ENCODE data around the gene PRKACG.
A peak's percentile ranks its signal among the peaks of the same experiment; 100 is the strongest.
"Not testable (repeated sequence)": the region's sequence is repeated elsewhere in the genome, so short reads cannot be mapped to it uniquely, and the experiment has no call there.

The PRKACG gene

GRCh38 chr9:69014013-69014412 lies at the start of gene PRKACG:
PRKACG (minus strand) TSS chr9:69014113; CDS start chr9:69014092, 21 bp downstream.
- DNase-seq (ENCODE audit: low spot score), result no peak

- no peak for DNase-seq (ENCODE audit: low spot score)
These were observed 48.3 kb upstream of the PRKACG start for GRCh38 chr9:69062195-69062594.

DNA sequence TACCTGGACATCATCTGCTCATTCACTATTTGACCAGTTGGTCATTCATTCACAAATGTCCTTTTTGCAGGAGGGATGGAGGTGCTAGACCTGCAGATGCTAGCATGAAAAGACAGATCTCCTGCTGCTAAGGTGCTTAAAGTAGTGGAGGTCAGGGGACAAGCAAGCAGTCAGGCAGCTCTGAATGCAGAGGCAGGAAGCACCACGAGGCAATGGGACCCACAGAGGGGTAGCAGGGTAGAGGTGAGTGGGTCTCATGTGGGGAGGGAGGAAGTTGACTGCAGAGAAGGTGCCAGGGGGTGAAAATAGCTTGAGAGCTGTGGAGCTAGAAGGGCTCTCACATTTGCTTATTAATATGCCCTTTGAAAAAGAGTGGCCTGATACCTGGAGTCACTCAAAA lies 46.9 kb upstream of the PRKACG start:
- no peak for DNase-seq (ENCODE audit: low spot score)

DNA sequence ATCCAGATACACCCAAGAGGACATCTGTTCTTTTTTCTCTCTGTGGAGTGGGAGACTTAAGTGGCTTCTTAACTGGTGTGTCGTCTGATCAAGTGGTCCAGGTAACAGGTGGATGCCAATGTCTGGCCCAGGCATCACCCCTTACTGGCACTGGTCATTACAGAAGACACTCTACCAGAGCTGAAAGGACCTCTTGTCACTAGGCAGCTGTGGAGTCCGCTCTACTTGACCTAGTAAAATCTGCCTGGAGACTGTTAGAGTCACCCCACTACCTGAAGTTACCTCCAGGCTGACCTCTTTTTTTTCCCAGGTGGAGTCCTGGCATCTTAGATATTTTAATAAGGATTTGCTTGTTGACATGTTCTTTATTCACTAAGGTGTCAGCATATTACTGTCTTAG lies 44.2 kb upstream of the PRKACG start:
- DNase-seq (ENCODE audit: low spot score), result no peak

GRCh38 chr9:69056191-69056815 lies 42.4 kb upstream of the PRKACG start:
- no peak for DNase-seq (ENCODE audit: low spot score)

DNA sequence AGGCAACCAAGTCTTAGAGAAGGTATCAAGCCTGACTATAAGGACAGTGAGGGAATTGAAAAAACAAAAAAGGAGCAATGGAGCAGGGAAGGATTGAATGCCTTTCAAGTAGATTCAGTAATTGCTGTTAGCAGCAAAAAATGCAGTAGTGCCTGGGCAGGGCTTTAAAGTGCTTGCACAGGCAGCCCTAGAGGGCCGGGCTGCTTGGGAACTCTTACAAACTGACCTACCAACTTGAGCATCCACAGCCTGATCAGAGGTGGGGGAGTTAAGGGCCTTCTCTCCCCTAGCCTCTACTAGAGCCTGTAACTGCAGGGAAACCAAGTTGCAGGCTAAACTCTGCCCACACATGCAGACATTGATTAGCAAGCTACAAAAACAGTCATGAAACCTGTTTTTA lies 41.1 kb upstream of the PRKACG start:
- no peak for DNase-seq (ENCODE audit: low spot score)

- not testable (repeated sequence) for DNase-seq (ENCODE audit: low spot score)
These were observed 37.0 kb upstream of the PRKACG start for GRCh38 chr9:69050936-69051335.

DNA sequence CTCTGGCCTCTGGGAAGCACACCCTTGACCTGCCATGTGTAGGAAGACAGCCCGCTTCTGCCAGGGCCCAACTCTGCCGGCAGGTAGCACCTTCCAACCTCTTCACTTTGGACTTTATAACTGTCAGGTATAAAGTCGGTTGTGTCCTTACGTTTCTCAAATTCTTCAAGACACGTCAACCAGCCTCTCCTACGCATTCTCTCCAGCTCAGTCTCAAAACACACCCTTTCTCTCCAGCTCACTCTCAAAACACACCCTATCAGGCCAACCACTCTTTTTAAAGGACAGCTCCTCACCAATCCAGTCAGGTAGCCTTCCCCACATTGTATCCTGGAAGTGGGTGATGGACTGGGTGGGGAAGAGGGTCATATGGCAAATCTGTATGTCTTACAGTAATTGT lies 35.2 kb upstream of the PRKACG start:
- no peak for DNase-seq (ENCODE audit: low spot score)

DNA sequence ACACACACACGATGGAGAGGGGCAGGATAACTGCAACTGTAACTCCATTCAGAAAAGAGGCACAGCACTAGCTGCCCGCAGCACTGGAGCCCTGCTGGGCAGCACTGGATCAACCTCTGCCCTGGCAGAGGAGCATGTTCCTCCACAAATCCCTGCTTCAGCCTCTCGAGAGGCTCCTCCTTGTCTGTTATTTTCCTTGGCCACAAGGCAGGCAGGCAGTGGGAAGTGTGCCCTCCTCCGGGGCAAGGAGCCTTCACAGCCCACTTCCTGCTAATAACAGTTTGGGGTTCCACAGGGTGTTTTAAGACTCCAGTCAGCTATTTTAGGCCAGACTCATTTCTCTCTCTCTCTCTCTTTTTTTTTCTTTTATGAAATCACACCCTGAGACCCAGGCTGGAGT lies 33.5 kb upstream of the PRKACG start:
- no peak for DNase-seq (ENCODE audit: low spot score)

DNA sequence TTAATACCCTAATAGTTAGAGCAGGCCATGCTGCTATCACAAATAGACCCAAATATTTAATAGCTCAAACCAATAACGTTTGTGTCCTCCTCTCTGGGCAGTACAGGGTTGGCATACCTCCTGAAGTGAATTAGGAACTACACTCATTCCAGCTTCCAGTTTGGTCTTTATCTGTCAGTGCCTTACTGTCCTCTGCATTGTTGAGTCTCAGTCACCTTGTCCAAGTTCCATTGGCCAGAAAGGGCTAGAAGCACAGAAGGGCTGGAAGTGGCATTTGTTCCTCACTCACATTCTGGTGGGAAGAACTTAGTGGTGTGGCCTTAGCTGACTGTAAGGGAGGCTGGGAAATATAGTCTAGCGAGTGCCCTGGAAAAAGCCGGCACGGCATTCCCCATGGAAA lies 32.8 kb upstream of the PRKACG start:
- no peak for DNase-seq (ENCODE audit: low spot score)

- DNase-seq (ENCODE audit: low spot score), result no peak
These were observed 31.9 kb upstream of the PRKACG start for GRCh38 chr9:69045821-69046220.

- DNase-seq (ENCODE audit: low spot score), result no peak
These were observed 30.6 kb upstream of the PRKACG start for GRCh38 chr9:69044240-69045219.

DNA sequence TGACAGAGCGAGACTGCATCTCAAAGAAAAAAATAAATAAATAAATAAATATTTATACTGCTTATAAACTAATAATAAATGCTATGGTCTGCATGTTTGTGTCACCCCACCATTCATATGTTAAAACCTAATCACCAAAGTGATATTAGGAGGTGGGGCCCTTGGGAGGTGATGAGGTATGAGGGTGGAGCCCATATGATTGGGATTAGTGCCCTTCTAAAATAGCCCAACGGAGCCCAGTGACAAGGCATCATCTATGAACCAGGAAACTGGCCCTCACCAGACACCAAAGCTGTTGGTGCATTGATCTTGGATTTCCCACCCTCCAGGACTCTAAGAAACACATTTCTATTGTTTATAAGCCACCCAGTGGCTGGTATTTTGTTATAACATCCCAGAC lies 26.7 kb upstream of the PRKACG start:
- no peak for DNase-seq (ENCODE audit: low spot score)

GRCh38 chr9:69036799-69037198 lies 22.9 kb upstream of the PRKACG start:
- DNase-seq (ENCODE audit: low spot score), result no peak

- no peak for DNase-seq (ENCODE audit: low spot score)
These were observed 22.4 kb upstream of the PRKACG start for GRCh38 chr9:69036309-69036708.

DNA sequence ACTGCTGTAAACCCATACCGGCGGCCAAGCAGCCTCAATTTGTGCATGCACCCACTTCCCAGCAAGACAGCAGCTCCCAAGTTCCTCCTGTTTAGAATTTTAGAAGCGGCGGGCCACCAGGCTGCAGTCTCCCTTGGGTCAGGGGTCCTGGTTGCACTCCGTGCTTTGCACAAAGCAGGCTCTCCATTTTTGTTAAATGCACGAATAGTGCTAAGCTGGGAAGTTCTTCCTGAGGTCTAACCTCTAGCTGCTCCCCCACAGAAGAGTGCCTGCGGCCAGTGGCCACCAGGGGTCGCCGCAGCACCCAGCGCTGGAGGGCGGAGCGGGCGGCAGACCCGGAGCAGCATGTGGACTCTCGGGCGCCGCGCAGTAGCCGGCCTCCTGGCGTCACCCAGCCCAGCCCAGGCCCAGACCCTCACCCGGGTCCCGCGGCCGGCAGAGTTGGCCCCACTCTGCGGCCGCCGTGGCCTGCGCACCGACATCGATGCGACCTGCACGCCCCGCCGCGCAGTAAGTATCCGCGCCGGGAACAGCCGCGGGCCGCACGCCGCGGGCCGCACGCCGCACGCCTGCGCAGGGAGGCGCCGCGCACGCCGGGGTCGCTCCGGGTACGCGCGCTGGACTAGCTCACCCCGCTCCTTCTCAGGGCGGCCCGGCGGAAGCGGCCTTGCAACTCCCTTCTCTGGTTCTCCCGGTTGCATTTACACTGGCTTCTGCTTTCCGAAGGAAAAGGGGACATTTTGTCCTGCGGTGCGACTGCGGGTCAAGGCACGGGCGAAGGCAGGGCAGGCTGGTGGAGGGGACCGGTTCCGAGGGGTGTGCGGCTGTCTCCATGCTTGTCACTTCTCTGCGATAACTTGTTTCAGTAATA lies 21.8 kb upstream of the PRKACG start, which contains the start of gene FXN:
Gene FXN (plus strand): TSS at position 315 of the 871 bp plus-strand sequence. CDS start 31 bp downstream, at position 346.
- peak; percentile 77 for DNase-seq (ENCODE audit: low spot score)

DNA sequence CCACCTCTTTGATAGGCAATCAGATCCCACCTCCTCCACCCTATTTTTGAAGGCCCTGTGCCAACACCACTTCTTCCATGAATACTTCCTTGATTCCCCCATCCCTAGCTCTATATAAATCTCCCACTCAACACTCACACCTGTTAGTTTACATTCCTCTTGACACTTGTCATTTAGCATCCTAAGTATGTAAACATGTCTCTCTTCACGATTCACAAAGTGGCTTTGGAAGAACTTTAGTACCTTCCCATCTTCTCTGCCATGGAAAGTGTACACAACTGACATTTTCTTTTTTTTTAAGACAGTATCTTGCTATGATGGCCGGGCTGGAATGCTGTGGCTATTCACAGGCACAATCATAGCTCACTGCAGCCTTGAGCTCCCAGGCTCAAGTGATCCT lies 20.2 kb upstream of the PRKACG start:
- no peak for DNase-seq (ENCODE audit: low spot score)

- no peak for DNase-seq (ENCODE audit: low spot score)
These were observed 17.1 kb upstream of the PRKACG start for GRCh38 chr9:69030851-69031645.

DNA sequence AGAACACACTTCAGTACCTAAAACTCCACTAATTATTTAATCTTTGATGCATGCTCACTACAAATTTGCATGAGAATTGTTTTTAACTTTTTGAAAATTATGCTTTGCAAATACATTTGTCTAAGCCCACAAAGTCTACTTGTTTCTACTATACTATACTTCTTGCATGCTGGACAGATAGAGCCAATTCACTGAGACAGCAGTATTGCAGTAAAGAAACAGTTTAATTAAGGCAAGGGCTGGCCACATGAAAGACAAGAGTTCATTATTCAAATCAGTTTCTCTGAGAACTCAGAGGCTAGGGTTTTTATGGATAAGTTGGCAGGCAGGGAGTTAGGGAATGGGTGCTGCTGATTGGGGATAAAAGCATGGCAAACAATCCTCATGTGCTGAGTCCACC lies 15.6 kb upstream of the PRKACG start:
- no peak for DNase-seq (ENCODE audit: low spot score)

DNA sequence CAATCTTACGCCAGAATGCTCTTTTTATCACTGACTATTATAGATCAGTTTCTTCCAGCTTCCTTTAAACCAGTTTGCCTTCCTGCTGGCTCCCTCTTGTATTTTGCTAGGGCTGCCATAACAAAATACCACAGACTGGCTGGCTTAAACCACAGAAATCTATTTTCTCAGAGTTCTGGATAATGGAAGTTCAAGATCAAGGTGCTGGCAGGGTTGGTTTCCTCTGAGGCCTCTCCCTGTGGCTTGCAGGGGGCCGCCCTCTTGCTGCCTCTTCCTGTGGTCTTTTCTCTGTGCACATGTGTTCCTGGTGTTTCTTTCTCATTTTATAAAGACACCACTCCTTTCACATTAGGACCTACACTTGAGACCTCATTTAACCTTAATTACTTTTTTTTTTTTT lies 14.8 kb upstream of the PRKACG start:
- no peak for DNase-seq (ENCODE audit: low spot score)

DNA sequence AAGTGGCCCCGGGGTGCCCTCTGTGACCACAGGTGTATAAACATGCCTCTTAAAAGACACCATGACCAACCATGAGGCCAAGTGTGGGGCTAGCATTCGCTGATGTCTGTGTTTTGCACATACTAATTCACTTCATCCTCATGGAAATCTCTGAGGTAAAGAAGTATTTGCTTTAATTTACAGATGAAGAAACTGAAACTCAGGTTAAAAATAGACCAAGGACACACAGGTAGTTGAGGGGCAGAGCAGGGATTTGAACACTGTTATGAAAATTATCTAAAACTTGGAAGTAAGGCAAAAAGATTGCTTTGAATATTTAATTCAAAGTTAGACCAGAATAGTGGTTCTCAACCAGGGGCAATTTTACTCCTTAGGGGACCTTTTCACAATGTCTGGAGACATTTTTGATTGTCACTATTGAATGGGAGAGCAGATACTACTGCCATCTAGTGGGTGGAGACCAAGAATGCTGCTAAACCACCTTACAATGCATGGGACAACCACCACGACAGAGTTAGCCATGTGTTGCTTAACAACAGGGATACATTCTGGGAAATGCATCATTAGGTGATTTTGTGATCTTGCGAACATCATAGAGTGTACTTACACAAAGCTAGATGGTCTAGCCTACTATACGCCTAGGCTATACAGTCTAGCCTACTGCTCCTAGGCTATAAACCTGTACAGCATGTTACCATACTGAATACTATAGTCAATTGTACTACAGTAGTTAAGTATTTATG lies 13.6 kb upstream of the PRKACG start:
- no peak for DNase-seq (ENCODE audit: low spot score)

All from putamen (tissue), 1 donor.